GM12874 (cell line): ENCODE measurements around the gene MYOM3.
A peak's percentile ranks its signal among the peaks of the same experiment; 100 is the strongest.

Source experiments
- CTCF ChIP-seq: IDR thresholded peaks from 2 replicates; pipeline ENCODE4 v1.5.1; 2011; ENCODE audit warnings: low read depth, mild to moderate bottlenecking, control low read depth, low read length, moderate library complexity; ENCODE audit not compliant: insufficient read depth

The MYOM3 gene

GRCh38 chr1:24097663-24098062 is 14.3 kb downstream of the MYOM3 start:
- no peak for TF ChIP-seq CTCF

GRCh38 chr1:24096739-24097103 is 15.2 kb downstream of the MYOM3 start:
- TF ChIP-seq CTCF, result no peak

- no peak for TF ChIP-seq CTCF
Observed at GRCh38 chr1:24096009-24096738, 15.8 kb downstream of the MYOM3 start.

GRCh38 chr1:24095140-24095859 is 16.6 kb downstream of the MYOM3 start:
- TF ChIP-seq CTCF, result no peak

GRCh38 chr1:24094554-24094953 is 17.4 kb downstream of the MYOM3 start:
- 0 out of 2 replicates have a peak, but pooled peaks have one; percentile 8 for TF ChIP-seq CTCF

GRCh38 chr1:24093732-24094131 is 18.2 kb downstream of the MYOM3 start:
- no peak for TF ChIP-seq CTCF

GRCh38 chr1:24092979-24093378 is 19.0 kb downstream of the MYOM3 start:
- no peak for TF ChIP-seq CTCF
